ENCODE data around the gene ASS1.

The ASS1 gene

GRCh38 chr9:130544364-130544763 lies 99.6 kb downstream of the ASS1 start:
- in situ Hi-C loops (cut with MboI; ENCODE audit: low sequenced_read_pairs) = no loop called here

GRCh38 chr9:130548103-130548502 lies 103.3 kb downstream of the ASS1 start:
- in situ Hi-C loops (cut with MboI; ENCODE audit: low sequenced_read_pairs) = no loop called here

GRCh38 chr9:130549093-130549735 lies 104.5 kb downstream of the ASS1 start:
- in situ Hi-C loops (cut with MboI; ENCODE audit: low sequenced_read_pairs) = no loop called here

Data from HL-60/S4 treated with retinoic acid at 250 ng/mL for 4 days and 3 days (cell line).